ENCODE results near the gene LHPP. TPM values are rescaled to one million over a fixed set of nuclear protein-coding genes. Genes with fewer than 3 reads are reported as not detected.
A peak's percentile ranks its signal among the peaks of the same experiment; 100 is the strongest.

Gene LHPP
- total and polyA plus RNA-seq, 2 experiments from 2014 or later: 27.4 to 40.2 TPM

- H3K36me3 ChIP-seq (ENCODE audit: insufficient read depth): no peaks in the 10 kb centered on the region
- Mint-ChIP-seq H3K4me3 (no peak overlapping the region), H3K4me1 (peaks cover 9% of the 10 kb centered on the region; the same call in 2 of the 3 replicates), H3K27ac (peak overlapping the region; percentile 71; the same call in 1 of the 2 replicates), H3K27me3 (ENCODE audit: insufficient read depth, low read depth, poor library complexity) (peaks cover 20% of the 10 kb centered on the region), H3K36me3 (ENCODE audit: low read depth) (no peaks in the 10 kb centered on the region), H3K9me3 (no peaks in the 10 kb centered on the region)
- H3K27me3 ChIP-seq (ENCODE audit: insufficient read depth): no peaks in the 10 kb centered on the region
- ATAC-seq (peak; percentile 73), DNase-seq (ENCODE audit: low spot score) (peak; percentile 66)
- H3K4me2 ChIP-seq: no peak overlapping the region
- no peaks in the 10 kb centered on the region for H3F3A ChIP-seq (replicated peaks; ENCODE audit: low read depth)
- no peak overlapping the region for H3K4me3 ChIP-seq
- TF ChIP-seq ZNF462 (CRISPR knock-in tag; IDR thresholded peaks at IDR 0.05): no peak
- TF ChIP-seq CTCF (conservative IDR thresholded peaks at IDR 0.05; ENCODE audit: low read depth in 2 of 2): peak in 1 of 2 experiments; percentile 35; a peak in 2 of 4 replicates
- H3K27ac ChIP-seq (ENCODE audit: low read depth): no peak overlapping the region
- H2AFZ ChIP-seq: no peak overlapping the region
- H3K9me2 ChIP-seq (ENCODE audit: insufficient read depth): no peaks in the 10 kb centered on the region
- no peaks in the 10 kb centered on the region for H4K20me1 ChIP-seq (replicated peaks; ENCODE audit: insufficient read depth)
- no peaks in the 10 kb centered on the region for H3K4me1 ChIP-seq (ENCODE audit: insufficient read depth)
- H3K79me2 ChIP-seq (replicated peaks; ENCODE audit: insufficient read depth): no peaks in the 10 kb centered on the region
These were observed 151.2 kb downstream of the LHPP start for GRCh38 chr10:124612611-124613498.

Measured in GM23338 (cell line).